Stimulated activated CD4-positive, alpha-beta T cell treated with anti-CD3 and anti-CD28 coated beads, TNF-alpha, amount 100 ng/mL, for 48 hours (primary cell): ENCODE measurements around the gene CACNA1B.
"Not testable (repeated sequence)": the region's sequence is repeated elsewhere in the genome, so short reads cannot be mapped to it uniquely, and the experiment has no call there.

Source experiments
- DNase-seq, 3 donors: peaks; one replicate each; pipeline ENCODE4 v3.0.0-alpha.2; 2020; ENCODE audit warnings: low read depth in 3 of 3

Gene CACNA1B

DNA sequence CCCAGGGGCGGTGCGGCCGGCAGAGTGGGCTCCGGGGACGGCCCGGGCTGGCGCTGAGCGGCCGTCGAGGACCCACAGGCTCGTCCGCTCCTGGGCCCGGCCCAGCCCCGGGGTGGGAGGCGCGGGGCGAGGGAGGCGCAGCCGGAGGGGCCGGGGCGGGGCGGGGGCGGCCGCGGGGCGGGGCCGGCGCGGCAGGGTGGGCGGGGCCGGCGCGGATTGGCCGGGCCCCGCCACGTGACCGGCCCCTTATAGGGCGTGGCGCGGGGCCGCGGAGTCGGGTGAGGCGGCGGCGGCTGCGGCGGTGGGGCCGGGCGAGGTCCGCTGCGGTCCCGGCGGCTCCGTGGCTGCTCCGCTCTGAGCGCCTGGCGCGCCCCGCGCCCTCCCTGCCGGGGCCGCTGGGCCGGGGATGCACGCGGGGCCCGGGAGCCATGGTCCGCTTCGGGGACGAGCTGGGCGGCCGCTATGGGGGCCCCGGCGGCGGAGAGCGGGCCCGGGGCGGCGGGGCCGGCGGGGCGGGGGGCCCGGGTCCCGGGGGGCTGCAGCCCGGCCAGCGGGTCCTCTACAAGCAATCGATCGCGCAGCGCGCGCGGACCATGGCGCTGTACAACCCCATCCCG, at the start of gene CACNA1B:
Gene CACNA1B (plus strand): TSS at position 277 of the 617 bp plus-strand sequence. CDS start 152 bp downstream, at position 429.
- not testable (repeated sequence) for DNase-seq

DNA sequence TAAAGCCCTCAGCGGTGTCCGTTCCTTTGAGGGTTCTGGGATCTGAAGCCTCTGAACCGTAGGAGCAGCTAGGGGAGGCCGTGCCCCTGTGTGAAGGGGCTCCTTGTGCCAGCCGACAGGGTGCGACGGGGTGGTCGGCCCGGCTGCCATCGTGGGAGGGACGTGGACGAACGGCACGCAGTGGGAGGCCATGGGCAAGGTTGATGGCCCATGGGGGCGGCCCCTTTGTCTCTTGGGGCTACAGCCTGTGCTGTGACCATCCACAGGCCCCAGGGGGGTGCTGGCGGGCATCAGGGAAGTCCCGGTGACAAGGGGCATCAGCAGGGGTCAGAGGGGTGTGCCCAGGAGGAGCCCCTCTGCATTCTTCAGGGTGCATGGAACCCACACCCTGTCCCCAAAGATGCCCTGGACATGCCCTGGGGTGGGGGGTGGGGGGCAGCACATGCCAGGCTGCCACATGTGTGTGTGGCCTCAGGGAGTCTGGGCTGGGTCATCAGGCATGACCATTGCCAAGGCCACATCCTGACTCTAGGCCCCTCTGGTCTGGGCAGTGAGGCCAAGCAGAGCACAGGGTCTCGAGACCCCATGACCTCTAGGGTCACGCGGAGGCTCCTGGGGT, 49.6 kb upstream of the CACNA1B start:
- DNase-seq, result no peak

DNA sequence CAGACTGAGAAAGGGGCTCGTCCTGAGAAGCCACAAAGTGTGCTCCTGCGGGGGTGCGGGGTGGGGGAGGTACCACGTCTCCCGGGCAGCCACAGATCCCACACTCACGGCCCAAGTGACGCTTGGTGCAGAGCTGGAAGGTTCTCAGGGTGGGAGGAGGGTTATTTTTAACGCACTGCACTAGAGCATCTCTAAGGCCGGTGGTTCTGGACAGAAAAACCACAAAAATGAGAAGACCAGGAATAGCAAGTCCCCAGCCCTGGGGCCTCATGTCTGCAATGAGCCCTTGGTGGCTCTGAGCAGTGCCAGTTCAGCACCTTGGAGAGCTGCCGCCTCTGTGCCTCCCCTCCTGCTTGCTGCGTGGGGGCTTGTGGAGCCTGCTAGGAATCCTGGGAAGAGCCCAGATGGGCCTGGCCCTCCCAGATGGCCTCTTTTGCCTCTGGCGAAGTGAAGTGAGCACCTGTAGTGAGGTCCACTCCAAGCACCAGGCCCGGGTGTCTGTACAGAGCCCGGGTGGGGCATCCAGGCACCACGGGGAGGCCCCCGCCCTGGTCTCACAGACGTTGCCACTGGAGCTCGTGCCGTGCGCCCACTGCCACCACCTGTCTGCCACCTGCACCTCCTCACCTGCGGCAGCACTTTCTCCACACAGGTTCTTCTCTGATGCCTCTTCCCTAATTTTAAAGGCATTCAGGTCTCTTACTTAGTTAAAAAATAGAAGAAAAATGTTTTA, 48.9 kb upstream of the CACNA1B start:
- DNase-seq, result no peak

DNA sequence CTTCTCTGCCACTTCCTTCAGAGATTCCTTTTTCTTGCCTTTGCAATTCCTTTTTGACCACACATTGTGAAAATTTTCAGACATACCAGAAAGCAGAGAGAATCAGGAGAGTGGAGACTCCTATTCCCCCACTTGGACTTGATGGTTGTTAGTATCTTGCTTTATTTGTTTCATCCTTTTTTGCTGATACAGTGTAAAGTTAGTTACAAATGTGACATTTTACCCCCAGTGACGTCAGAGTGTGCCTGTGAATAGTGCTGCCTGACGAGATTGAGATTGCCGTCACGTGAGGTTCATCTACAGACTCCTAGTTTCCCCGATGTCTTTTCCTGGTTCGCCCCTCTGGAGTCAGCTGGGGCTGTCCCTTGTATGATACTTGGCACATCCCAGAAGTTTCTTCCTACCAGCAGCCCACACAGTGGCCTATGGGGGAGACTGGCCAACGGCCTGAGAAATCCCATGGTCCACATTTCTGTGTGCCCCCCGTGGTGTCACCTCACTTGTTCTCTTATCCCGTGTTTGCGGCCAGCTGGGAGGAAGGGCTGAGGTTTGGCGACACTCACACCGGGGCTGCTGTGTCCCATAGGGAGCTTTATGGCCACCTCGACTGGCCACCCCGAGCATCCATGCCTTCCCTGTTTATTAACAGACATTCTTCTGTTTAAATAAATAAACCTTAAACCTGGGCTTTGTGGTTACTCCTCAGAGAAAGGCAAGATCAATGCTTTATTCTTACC, 48.2 kb upstream of the CACNA1B start:
- DNase-seq, result no peak

DNA sequence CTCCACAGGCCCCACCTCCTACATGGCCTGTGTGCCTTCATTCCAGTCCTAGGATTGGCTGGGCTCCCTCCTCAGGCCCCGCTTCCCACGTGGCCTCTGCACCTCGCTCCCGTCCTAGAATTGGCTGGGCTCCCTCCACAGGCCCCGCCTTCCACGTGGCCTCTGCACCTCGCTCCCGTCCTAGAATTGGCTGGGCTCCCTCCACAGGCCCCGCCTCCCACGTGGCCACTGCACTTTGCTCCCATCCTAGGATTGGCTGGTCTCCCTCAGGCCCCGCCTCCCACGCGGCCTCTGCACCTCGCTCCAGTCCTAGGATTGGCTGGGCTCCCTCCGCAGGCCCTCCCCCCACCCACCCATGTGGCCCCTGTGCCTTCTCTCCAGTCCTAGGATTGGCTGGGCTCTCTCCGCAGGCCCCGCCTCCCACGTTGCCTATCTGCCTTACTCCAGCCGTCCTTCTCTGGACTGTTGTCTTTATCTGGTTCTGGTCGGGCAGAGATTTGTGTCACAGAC, 45.3 kb upstream of the CACNA1B start:
- DNase-seq, result no peak

DNA sequence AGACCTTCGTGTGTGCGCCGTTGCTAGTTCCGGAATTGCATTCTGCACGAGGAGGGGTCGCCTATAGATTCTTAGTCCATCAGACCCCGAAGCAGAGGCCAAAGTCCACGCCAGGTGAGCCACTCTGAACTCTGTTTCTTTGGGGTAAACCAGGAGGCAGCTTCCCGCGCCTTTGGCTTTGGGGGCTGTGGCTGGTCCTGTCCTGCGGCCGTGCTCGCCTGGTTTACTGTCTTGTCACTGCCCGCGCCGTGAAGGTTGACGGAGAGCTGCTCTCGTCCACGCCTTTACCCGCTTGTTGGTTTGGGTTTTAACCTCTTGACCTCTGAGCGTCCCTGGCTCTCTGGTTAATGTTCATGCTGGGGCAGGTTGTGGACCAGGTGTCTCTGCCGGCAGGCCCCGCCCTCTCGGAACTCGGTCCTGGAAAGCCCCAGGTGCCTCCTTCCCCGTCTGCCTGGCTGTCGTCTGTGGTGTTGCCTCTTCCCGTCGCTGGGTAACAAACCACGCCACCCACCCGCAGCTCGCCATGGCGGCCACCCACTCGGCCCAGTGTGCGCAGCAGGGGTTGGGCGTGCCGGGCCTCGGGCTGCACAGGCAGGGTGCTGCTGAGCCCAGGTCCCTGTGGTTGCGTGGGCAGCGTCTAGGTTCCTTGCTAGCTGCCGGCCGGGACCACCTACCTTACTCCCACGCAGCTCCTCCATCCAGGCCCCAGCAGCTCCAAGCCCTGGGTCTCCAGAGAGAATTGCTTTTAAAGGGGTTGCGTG, 44.6 kb upstream of the CACNA1B start:
- DNase-seq, result no peak

DNA sequence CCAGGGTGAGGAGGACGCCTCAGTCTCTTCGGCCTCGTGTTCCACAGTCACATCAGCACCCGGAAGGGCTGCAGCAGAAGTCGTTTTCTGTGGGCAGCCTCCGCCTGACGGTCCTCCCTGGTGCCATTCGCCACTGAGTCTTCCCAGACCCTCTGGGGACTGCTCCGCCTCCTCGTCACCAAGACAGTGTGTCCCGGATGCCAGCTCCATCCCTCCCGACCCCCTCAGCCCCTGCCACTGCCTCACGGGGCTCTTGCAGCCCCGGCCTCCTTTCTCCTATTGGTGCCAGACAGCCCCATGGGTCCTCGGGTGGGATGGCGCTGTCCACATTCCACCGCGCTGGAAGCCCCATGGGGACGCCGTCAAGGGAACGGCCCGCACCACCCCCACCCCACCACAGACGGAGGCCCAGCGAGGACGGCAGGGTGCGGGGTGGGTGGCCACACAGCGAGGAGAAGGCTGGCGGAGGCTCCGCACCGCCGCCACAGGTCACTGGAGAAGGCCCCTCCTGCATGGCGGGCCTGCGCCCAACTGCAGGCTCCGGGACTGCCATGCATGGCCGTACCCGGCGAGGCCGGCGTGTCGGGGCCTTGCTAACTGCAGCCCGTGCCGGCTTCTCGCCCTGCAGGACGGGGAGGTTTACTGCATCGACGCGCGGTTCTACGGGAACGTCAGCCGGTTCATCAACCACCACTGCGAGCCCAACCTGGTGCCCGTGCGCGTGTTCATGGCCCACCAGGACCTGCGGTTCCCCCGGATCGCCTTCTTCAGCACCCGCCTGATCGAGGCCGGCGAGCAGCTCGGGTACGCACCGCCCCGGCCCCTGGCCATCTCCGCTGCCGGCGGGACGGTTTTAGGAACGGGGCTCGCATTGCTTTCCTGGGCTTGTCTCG, 43.6 kb upstream of the CACNA1B start:
- no peak for DNase-seq

DNA sequence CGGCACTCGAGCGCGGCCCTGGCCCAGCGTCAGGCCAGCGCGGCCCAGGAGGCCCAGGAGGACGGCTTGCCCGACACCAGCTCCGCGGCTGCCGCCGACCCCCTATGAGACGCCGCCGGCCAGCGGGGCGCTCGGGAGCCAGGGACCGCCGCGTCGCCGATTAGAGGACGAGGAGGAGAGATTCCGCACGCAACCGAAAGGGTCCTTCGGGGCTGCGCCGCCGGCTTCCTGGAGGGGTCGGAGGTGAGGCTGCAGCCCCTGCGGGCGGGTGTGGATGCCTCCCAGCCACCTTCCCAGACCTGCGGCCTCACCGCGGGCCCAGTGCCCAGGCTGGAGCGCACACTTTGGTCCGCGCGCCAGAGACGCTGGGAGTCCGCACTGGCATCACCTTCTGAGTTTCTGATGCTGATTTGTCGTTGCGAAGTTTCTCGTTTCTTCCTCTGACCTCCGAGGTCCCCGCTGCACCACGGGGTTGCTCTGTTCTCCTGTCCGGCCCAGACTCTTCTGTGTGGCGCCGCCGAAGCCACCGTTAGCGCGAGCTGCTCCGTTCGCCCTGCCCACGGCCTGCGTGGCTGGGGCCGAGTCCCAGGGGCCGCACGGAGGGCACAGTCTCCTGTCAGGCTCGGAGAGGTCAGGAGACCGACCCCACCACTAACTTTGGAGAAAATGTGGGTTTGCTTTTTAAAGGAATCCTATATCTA, 42.6 kb upstream of the CACNA1B start:
- no peak for DNase-seq

DNA sequence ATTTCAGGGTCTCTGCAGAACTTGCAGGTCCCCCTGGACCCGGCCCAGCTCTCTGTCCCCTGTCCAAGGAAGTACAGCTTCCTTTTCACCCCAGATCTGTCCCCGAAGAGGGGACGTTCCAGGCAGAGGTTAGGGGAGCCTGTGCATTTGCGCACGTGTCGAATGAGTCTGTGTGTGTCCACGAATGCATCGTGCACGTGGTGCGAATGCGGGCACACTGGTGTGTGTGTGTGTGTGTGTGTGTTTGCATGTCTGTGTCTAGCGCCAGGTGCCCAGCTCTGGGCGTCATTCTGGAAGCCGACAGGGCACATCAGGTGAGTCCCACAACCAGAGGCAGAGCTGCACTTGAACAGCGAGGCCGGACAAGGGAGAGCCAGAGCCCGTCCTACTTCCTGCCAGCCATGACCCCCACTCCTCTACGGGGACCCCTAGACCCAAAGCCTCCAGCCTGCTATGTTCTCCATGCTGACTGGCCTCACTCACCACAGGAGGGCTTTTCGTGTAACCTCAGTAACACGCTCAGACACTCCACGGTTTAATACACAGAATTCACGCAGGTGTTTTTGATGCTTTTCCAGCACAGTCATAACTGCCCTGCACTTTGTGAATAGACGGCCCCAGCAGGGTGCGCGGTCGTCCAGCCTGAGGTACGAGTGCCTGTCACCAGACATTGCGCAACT, 41.3 kb upstream of the CACNA1B start:
- no peak for DNase-seq

DNA sequence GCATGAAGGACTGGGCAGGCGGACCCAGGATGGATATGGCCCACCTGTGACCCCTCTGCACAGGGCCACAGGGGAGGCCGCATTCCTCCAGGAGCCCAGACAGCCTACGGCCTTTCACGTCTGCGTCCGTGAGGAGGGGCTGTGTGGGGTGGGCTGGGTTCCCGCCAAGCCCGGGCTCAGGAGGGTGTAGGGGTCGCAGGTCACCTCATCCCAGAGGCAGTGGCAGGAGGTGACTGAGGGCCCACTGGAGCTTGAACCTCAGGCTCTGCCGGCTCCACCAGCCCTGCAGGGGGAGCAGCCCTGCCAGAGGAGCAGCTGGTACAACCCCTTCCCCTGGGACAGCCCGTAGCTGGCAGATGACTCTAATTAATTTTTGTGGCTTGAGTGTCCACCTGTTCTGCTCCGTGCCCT, 40.7 kb upstream of the CACNA1B start:
- no peak for DNase-seq

DNA sequence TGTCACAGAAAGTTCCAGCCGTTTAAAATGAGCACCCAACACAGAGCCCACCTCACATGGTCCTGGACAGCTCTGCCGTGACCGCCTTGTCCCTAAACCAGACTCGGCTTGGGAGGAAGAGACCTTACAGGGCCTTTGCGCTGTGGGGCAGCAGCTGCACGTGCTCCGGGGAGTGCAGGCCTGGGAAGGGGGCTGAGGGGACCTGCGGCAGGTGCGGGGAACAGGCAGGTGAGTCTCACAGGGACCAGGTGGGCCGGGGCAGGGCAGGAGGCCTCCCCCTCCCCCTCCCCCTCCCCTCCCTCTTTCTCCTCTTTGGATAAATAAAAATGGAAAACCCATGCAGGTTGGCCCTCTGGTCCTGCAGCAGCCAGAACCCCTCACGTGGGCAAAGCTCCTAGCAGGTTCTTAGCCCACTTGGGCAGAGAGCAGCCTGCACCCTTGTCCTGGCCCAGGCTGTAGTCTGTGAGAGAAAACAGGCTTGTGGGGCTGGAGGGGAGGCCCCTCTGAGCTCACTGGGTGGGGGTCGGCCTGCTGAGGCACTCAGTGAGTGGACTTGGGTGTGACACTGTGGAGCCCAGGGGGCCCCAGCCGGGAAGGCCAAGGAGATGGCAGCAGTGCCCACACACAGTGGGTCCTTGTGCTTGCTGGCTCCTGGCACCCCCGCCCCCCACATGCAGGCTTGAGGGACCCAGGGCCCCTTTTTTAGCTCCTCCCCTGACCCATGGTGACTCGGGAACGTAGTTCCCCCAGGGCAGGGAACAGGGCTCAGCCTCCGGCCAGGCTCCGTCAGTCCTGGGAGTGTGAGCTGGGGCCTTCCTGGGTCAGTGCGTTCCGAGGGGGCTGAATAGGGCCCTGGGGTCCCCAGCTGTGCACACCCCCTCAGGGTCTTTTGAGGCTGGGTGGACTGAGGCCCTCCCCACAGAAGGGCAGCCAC, 40.0 kb upstream of the CACNA1B start:
- DNase-seq, result no peak

DNA sequence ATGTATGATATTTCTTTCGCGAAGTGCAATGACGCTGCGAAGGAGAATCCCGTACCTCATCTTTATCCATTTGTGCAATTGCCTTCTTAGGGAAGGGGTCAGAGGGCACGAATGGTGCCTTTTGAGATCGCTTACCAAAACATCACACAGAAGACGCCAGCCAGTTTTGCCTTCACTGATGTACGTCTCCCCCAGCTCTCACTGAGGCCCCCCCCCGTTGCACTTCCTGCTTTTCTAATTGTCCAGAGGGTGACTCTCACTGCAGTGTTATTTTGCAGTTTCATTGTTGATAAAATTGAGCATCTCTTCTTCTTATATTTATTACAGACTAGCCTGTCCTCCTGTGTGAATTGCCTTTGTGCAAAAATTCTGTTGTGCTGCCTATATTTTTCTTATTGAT, 39.0 kb upstream of the CACNA1B start:
- no peak for DNase-seq

DNA sequence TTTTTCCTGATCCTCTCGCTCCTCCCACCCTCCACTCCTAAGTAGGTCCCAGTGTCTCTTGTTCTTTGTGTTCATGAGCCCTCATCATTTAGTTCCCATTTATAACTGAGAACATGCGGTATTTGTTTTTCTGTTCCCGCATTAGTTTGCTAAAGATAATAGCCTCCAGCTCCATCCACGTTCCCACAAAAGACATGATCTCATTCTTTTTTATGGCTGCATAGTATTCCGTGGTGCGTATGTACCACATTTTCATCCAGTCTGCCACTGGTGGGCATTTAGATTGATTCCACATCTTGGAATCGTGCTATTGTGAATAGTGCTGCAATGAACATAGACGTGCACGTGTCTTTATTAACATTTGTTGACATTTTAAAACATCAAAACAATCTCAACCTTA, 34.2 kb upstream of the CACNA1B start:
- DNase-seq, result no peak

DNA sequence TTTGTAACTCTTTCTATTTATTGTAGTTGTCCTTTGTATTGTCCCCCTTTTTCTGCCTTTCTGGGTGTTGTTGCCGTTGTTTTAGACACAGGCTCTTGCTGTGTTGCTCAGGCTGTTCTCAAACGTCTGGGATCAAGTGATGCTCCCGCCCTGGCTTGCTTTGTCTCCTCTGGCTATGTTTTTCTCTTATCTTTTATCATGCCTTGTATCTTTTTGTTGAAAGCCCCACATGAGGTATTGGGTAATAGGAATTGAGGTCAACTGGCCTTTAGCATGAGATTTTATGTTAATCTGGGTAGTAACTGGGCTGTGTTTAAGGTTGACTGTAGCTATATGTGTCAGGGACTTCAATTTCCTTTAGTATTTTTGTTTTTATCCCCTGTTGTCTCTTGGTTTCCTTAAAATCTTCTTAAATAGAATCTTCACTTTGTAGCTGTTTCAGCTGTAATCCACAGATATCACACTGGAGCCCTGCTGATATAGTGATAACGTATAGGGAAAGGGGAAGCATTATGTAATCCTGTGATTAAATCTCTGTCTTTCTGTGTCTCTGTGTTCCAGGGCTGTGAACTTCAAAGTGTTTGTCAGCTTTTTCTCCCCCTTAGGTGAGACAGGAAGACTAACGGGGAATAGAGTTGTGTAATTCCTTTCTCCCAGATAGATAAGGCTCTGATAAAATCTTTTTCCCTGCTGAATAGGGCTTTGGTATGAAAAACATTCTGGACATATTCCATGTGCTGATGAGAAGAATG, 25.9 kb upstream of the CACNA1B start:
- no peak for DNase-seq

DNA sequence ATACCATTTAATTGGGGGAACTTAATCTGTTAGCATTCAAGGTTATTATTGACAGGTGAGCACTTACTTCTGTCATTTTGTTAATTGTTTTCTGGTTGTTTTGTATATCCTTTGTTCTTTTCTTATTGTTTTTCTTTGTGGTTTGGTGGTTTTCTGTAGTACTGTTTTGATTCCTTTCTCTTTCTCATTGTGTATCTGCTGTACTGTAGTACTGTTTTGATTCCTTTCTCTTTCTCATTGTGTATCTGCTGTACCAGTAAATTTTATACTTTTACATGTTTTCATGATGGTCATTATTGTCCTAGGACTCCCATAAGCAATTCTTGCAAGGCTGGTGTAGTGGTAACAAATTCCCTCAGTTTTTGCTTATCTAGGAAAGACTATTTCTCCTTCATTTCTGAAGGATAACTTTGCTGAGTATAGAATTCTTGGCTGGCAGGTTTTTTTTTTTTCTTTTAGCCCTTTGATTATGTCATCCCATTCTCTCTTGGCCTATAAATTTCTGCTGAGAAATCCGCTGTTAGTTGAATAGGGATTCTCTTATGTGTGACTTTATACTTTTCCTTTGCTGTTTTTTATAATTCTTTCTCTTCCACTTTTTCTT, 24.1 kb upstream of the CACNA1B start:
- DNase-seq, result no peak

DNA sequence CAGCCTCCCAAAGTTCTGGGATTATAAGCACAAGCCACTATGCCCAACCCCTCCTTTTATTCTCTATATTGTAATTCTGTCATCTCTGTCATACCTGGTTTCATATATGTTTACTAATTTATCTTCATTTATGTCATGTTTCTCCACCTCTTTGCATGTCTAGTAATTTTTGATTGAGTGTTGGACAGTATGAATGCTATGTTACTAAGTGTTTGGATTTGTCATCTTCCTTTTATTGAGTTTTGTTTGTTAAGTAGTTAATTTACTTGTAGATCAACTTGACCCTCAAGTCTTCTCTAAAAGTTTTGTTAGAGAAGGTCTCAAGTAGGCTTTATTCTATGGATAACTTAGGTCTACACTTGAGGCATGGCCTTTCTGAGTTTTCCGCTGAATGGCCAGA, 17.2 kb upstream of the CACNA1B start:
- DNase-seq, result no peak

DNA sequence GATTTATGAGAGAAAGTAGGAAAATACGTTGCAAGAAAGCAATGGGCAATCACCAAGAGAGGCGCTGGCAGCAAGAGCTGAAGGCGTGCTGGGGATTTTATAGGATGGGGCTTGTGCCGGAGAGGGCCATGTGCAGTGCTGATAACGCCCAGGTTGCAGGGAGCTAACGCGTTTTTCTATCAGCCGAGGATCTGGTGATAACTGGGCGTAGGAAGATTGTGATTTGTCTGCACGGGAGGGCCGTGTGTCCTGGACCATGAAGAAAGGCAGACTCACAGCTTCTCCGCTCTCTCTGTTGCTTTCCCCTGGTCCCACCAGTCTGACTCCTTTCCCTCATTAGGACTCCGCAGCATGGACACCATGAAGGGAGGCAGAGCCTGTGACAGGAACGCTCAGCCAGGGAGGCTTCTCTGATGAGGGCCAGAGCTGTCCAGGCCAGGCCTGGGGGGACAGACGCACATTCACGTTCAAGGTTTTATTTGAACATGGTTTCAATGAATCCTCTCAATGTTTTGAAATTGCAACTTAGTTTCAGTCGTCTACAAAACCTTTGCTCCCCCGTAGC, 11.9 kb upstream of the CACNA1B start:
- no peak for DNase-seq
